Stimulated activated CD8-positive, alpha-beta memory T cell treated with anti-CD3 and anti-CD28 coated beads, Interleukin-15, amount 100 ng/mL, for 24 hours (primary cell): Measurements from ENCODE around the gene BRINP3.
"Not testable (repeated sequence)": the region's sequence is repeated elsewhere in the genome, so short reads cannot be mapped to it uniquely, and the experiment has no call there.

ENCODE experiments used
- DNase-seq: peaks from one replicate; pipeline ENCODE4 v3.0.0-alpha.2; 2020; ENCODE audit warnings: low read depth

Gene BRINP3

DNA sequence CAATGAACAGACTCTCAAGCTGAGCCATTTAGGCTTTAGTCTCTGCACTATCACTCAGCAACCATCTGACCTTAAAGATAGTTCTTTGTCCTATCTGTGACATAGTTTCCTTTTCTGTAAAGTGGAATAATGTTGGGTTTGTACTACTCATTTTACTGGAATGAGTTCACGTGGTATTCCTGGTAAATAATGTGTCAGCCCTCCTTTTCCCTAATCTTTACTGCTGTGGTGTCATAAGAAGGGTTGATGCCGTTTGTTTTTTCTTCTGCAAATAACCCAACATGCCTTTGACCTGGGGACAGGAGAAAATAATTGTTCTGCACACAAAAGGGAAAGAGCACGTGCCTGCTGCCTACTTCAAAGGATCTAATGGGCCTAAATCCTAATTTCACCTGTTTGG, 297.8 kb downstream of the BRINP3 start:
- no peak for DNase-seq

DNA sequence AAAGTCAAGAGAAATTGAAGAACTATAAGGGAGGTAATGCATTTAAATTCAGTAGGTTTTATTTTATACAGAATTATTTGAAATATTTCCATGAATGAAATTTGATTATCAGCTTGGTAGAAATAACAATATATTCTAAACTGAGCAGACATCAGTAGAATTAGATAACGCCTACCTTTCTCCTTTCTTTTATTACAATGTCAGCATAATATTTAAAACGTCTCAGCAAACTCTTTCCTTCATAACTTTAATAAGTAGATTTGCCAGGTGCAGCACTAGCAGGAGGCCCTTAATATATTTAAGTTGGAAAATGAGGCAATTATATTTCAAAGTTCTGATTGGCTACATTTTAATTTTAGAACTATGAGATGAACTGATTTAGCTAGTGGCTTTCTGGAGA, 298.8 kb downstream of the BRINP3 start:
- DNase-seq, result no peak

DNA sequence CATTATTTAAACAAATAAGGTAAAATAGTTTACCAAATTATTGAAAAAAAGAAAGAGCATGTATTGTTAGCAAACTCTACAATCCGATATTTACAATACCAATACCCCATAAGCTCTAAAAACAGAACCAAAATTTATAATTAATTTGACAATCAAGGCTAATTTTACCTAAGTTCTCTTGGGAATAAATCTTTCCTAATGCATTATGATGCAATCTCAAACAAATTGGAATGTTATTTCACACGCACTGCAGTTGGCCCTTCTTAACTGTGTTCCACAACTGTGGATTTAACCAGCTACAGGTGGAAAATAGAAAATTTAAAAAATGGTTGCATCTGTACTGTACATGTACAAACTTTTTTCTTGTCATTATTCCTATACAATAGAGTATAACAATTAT, 300.1 kb downstream of the BRINP3 start:
- no peak for DNase-seq

DNA sequence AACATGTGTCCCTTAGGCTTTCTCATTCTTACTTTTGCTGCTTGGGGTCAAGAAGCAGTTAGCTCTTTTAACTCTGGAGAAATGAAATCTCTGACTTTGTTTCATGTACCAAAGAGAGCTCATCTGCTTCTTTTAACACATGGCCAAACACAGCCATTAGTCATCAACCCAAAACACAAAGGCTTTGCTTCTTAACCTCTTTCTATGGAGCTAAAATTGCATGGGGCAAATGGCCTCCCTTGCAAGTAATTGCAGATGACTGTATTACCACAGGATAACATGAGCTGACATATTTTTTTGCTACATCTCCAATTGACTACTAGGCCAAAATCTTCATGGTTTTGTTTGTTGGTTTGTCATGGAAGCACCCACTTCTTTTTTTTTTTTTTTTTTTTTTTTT, 300.9 kb downstream of the BRINP3 start:
- DNase-seq, result no peak

DNA sequence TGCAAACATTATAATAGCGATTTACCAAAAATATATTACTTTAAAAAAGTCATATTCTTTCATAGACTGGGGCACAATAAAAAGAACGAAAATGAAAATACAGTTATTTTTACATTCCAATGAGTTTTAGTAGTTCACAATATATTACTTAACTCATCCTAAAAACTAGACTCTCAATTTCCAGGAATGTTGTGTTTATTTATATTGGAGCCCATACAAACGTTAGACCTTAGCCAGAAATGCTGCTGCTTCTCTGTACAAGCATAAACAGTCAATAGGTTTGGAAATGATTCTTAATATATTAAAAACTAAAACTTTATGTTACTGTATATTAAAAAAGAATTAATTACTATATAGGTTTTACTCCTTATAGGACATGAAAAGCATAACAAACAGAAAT, 302.3 kb downstream of the BRINP3 start:
- DNase-seq, result no peak

DNA sequence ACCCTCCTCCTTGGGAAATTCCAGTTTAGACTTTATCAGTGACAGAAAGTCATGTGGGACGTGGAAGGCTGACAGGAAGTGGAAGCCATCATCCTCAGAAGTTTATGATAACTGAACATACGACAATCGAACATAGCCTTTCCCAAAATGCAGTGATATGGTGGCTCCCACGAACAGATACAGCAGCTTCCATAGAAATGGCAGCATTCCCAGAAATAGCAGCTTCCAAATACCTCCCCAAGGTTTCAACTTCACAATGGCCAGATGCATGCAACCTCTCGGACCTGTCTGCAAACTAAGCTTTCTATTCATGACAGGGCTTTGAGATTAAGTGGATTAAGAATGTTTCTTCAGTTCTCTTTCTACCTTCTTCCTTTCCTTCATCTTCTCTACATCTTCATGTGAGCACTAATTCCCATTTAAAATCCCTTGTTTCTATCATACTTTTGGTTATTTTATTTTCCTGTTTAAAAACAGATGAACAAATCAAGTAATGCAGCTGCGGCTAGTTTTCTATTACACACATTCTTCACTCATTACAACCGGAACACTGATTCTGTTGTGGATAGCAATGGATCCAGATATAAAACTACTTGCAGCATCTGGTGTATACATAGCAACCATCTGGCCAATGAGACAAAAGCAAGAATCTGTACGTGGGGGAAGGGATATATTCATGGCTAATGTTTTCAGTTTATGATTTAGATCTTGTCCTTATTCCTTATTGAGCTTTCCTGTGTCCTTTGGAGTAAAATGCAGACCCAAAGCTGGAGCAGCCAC, 304.8 kb downstream of the BRINP3 start:
- DNase-seq, result no peak

DNA sequence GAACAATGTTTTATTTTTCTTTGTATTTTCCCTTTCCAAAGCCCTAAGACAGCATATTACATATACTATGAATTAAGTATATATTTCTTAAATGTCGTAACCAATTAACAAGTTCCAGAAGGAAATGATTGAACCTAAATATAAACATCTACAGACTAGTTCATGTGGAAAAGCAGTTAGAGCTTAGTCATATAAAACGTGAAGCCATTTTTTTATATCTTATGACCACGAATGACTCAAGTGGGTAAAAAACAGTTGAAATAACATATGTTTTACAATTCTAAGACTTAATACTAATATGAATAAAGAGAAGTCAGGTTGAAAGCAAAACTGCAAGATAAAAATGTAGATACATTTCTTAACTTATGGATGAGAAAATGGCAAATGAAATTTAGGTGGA, 307.3 kb downstream of the BRINP3 start:
- no peak for DNase-seq

DNA sequence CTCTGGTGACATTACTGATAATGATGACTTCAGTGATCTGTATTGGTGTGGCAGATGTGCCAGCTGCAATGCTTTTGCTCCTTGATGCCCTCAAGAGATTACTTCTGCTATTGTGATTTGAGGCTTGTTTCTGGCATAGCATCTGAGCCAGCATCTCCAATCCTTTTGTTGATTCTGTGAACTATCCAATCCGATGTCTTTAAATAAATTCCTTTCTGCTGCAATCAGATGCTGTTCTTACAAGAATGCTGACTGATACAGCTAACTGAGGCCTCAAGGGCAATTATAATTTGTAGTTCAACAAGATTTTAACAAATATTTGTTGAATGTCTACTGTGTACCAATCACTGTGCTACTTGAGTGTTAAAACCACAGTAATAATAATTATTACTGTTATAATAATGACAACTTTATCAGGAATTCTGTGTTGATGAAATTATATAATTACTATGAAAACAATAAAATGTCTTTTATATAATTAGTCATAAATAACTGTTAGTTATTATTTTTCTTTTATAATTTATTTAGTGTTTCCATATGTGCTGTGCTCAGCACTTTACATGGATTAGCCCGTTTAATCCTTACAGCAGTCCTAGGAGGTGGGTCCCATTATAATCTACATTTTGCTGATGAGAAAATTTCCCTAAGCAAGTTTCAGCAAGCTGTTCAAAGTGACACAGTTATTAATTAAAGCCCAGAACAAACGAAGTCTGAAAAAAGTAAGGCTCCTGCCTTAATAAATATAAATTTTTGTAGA, 308.2 kb downstream of the BRINP3 start:
- DNase-seq, result no peak

DNA sequence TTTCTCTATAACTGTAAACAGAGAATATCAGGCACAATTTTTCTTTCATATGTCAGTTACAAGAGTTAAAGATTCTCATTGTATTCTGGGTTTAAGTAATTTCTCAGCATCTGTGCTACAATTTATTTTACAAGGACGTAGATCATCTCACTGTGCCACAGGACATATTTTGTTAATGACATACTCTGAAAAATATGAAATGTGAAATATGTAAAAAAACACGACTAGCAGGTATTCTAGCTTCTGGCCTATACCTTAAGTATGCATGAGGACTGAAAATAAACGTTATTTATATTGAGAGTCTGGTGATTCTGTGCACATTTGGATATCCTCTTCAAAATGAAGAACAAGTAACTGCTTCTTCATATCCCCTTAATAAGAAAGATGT, 308.8 kb downstream of the BRINP3 start:
- no peak for DNase-seq

DNA sequence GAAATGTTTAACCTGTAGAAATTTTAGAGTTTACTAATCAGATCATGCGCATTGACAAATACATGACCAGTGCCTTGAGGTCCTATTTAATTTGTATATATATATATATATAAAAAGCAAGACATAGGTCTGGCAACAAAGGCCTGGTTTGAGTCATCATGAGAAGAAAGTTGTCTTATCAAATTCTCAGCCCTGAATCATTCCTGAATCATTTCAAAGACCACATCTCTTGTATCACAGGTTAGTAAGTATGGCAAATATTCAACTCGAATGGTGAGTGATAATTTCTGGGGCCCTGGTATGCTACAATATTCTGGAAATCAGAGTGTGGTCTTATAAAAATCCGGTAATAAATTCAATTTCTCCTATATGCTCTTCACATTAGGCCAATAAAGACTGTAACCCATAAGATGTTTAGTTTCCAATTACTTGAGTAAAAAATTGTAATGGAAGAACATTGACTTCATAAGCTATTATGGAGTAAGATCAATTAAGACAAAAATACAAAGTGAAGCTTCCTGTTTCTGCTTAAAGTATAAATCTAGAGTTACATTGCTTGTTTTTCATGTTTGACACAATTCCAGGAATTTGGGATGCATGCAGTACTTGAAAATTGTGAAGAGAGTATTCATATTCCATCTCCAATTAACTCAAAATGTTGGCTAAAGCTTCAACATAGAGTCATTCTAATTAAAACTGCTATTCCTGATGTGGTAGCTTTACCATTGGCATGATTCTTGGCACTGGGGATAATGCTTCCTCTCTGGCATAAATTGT, 309.4 kb downstream of the BRINP3 start:
- no peak for DNase-seq

DNA sequence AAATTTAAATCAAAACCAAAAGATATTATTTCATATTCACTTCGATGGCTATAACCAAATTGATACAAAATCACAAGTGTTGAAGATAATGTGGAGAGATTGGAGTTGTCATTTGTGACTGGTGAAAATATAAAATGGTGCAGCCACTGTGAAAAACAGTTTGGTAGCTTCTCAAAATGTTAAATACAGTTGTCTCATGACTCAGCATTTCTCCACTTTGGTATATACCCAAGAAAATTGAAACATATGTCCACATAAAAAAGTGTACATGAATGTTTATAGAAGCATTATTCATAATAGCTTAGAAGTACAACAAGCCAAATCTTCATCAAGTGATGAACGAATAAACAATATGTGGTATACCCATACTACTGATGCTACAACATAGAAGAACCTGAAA, 318.5 kb downstream of the BRINP3 start:
- DNase-seq, result no peak

DNA sequence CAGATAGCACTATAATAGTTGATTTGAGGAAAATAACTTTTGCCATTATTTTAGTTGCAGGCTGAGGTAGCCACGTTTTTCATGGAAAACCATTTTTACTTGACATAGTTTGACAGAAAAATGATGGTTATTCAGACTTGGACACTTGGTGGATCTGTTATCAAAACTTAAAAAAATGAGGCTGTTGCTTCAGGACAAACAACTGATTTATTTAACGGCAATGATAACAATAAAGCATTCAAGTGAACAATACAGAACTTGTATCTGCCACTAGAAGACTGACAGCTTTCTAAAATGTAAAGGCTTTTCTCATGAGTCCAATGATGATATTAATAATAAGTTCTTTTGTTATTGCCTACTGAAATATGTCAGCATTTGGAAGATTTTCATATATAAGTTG, 322.9 kb downstream of the BRINP3 start:
- DNase-seq, result no peak

DNA sequence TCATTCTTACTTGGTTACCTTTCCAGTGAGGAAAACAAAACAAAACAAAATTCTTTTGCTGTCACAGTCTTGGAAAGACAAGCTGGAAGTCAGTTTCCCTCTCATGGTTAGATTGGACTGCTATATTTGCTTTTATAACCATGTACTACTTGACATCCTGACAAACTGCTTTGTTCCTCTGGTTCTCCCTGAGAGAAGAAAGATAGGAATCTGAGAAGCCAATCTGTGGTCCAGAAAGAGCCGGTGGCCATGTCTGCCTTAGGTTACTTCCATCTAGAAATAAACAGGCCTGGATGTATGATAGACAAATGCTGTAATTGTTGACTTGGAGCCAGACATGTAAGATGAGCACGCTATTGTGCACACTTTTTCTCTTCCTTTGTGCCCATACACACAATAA, 330.0 kb downstream of the BRINP3 start:
- DNase-seq, result no peak

DNA sequence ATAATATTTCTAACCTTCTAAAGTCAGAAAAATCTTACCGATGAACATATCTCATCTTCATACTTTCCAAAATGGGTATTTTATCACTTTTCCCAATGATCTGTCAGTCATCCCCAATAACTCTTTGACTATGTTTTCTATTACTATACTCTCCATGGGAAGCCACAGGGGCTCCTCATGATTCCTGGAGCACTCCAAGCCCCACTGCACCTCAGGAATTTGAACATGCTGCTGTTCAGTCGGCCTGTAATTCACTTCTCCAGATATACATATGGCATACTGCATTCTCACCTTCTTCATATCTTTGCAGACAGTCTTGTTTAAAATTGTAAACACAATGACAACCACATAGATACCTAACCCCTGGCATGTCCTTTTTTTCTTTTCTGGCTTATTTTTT, 333.0 kb downstream of the BRINP3 start:
- no peak for DNase-seq

DNA sequence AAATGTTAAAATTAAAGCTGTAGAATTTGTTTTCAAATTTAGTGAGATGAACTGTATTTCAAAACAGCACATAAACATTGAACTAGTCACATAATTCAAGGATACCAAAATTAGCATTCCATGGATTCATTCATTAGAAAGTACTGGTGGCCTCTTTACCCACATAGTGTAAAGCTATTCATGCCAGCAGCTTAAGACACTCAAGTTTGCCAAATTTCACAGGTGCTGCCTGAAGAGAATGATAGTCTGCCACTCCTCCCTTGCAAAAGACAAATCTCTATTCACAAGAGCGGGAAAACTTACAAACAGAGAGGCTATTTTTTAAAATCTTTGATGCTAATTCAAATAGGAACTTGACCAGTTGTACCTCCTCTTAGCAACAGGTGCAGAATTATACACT, 337.0 kb downstream of the BRINP3 start:
- DNase-seq, result no peak

DNA sequence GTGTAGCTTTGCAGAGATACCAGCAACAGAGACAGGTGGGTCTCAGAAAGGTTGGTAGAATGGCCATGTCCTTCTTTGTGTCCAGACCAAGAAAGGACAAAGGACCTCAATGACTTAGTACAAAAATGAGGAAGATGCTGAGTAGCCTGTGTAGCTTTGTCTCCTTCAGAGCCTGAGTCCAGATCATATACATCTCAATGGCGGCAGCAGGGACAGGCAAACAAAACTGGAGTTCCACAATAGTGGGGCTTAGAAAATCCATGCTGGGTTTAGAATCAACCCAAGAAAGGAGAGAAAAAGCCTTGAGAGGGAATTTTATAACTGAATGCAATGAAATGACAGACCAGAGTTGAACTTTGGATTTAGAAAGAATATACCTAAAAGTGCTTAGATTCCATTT, 339.0 kb downstream of the BRINP3 start:
- no peak for DNase-seq

DNA sequence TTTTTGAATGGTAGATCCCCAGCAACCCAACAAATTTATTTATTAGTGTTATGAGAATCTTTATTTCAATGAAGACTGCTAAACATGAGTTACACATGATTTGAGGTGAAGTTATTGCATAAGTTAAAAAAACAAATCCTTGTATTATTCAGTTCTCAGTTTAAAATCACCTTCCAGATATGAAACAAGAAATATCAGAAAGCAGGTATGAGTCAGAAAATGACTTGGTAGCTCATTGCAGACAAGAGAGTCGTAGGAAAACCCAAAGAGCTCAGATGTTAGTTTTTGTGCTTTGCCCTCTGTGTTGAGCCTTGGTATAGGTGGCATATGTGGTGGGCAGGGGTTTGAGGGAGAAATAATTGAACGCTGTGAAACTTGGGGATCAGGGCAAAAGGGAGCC, 339.4 kb downstream of the BRINP3 start:
- no peak for DNase-seq

DNA sequence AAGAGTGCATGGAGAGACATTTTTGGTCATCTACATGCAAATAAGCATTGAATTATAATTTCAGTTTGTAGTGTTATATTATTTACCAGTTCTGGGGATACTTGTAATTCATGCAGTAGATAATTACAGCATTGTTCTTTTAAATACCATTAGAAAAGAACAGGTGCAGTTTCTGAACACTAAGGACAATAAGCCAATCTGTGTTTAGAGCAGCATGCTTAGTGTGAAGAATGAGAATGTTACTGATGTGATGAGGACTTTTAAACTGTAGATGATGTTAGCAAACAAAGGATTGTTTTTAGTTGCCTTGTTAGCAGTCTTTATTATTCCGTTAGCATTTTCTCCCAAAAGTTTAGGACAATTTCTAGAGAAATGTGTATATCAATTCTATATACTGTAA, 348.3 kb downstream of the BRINP3 start:
- DNase-seq, result no peak

DNA sequence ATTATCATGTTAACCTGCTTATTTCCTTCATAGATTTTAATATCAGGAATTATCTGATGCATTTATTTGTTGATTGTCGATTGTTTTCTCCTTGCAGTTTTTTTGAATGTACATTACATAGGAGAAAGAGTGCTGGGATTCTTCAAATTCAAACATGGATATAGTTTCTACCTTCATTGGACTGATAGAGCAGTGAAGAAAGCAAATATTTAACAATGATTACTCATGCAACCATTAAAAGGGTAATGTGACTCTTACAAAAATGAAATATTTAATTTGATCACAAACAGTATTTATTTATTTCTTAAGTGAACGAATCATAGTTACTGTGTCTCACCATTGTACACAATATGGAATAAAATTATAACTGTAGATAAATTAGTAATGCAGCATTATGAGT, 350.9 kb downstream of the BRINP3 start:
- DNase-seq, result no peak

DNA sequence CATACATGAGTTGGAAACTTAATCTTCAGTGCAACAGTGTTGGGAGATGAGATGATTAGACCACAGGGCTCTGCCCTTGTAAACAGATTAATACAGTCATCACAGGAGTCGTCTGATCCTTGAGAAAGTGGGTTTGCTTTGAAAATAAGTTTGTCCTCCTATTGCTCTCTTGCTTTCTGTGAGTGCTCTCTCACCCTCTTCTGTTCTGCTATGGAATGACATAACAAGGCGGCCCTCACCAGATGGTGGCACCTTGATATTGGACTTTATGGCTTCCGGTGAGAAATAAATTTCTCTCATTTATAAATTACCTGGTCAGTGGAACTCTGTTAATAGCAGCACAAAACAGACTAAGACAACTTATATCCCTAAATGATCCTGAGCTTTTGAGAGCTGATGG, 353.6 kb downstream of the BRINP3 start:
- no peak for DNase-seq

DNA sequence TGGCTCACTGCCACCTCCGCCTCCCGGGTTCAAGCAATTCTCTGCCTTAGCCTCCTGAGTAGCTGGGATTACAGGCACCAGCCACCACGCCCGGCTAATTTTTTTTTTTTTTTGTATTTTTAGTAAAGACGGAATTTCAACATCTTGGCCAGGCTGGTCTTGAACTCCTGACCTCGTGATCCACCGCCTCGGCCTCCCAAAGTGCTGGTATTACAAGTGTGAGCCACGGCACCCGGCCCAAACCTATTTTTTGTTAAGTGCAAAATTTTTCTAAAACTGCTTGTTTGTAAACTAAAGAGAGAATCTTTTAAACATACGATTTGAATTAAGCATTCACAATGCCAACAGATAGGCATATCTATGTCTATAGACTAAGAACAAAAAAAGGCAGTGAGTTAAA, 357.1 kb downstream of the BRINP3 start:
- DNase-seq, result not testable (repeated sequence)

DNA sequence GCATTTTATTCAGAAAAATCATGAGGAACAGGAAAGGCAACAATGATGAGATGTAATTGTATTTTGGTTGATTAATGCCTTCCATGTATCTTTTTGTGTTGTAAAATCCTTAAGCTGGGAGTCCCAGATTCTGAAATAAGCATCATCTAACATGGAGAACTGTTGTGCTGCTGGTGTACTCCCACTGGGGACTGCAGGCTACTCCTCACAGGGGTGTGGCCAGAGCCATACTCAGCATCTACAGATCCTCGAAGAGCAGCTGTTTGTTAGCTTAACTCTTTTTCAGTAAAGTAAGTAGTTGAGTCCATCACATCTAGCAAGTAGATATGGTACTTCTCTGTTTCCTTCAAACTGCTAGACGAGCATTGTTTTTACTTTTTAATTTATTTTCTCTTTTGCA, 358.0 kb downstream of the BRINP3 start:
- DNase-seq, result no peak

DNA sequence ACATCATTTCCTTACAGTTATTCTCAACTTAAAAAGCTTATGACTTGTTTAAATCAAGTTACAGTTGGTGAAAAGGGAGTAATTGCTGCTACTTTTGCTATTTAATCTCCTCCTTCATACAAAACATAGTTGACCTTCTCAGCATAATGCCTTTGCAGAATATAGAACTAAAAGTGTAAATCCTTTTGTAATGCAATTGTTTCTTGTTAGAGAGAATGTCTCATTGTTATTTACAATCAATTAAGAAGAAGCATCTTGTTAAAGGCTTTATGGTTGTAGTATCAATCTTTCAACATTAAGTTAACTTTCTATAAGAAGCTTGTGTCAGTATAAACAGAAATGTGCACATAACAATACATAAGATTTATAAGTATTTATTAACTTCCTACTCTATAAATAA, 360.7 kb downstream of the BRINP3 start:
- DNase-seq, result no peak
